BLaER1 treated with 17β-estradiol and CSF1 and Interleukin-3, amounts not matched to agents 10 nM and 100 nM (cell line): ENCODE measurements around the gene AMN.

ENCODE experiments used
- H3K27ac ChIP-seq, 11 experiments: shearing (Covaris generic); formaldehyde crosslinking; 2 replicates each; pipeline ENCODE4 v1.8.1; 2022
- H3K27me3 ChIP-seq, 11 experiments: shearing (Covaris generic); formaldehyde crosslinking; 2 replicates each; pipeline ENCODE4 v1.8.1; 2022
- H3K36me3 ChIP-seq, 11 experiments: shearing (Covaris generic); formaldehyde crosslinking; 2 replicates each; pipeline ENCODE4 v1.8.1; 2022
- H3K4me1 ChIP-seq, 10 experiments: shearing (Covaris generic); formaldehyde crosslinking; 2 replicates each; pipeline ENCODE4 v1.8.1; 2022
- H3K4me2 ChIP-seq, 11 experiments: shearing (Covaris generic); formaldehyde crosslinking; 2 replicates each; pipeline ENCODE4 v1.8.1; 2022
- H3K4me3 ChIP-seq, 10 experiments: shearing (Covaris generic); formaldehyde crosslinking; 2 replicates each; pipeline ENCODE4 v1.8.1; 2022
- H3K9ac ChIP-seq, 11 experiments: shearing (Covaris generic); formaldehyde crosslinking; 2 replicates each; pipeline ENCODE4 v1.8.1; 2022
- H3K9me3 ChIP-seq, 11 experiments: shearing (Covaris generic); formaldehyde crosslinking; replicated peaks in 1 of 11; 2 replicates each; pipeline ENCODE4 v1.8.1; 2022
- H4K20me1 ChIP-seq, 11 experiments: shearing (Covaris generic); formaldehyde crosslinking; 2 replicates each; pipeline ENCODE4 v1.8.1; 2022
- Cebpa-rat ChIP-seq, 11 experiments: shearing (Covaris generic); IDR thresholded peaks; 2 replicates each; pipeline ENCODE4 v1.8.1; 2022

Gene AMN

DNA sequence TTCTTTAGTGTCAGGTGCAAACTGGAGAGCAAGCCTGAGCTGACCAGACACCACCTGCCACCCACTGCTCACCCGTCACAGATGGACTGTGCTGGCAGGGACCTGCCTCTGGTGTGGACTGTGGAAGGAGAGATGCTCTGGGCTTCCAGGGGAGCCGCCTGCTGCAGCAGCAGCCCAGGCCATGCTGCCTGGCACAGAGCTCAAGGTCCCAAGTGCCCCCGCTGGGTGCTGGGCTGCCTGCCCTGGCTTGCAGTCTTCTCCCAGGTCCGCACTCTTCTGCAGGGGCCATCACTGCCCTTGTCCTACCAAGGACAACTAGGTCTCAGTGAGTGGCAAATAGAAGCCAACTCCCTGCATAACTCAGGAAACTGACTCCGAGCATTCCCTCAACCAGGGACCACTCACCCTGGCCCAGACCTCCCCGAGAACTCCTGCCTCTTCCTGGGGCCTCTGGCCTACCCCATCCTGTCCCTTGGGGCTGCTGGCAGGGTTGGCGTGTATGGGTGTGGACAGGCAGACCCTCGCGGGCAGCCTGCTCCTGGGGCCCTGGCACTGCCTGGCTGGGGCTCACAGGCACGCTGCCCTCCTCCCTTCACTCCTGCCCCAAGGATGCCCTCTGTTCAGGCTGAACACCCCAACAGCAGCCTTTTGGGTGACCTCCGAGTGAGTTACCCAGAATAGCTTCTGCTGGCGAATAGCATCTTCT lies 9.3 kb downstream of the AMN start:
- H3K4me1 ChIP-seq: peaks cover 25 to 68% (median 50%) of the 10 kb centered on the region in 10 experiments
- H3K27me3 ChIP-seq: peaks cover 19 to 36% (median 23%) of the 10 kb centered on the region in 11 experiments
- H3K9me3 ChIP-seq: no peaks in the 10 kb centered on the region
- TF ChIP-seq Cebpa-rat (IDR thresholded peaks at IDR 0.05): no peak
- peak overlapping the region in 3 of 11 experiments; percentile 4 to 12 (median 7); a peak in 1 of 22 replicates for H3K4me2 ChIP-seq
- H3K9ac ChIP-seq: no peak overlapping the region
- H3K36me3 ChIP-seq: peaks cover 0 to 12% (median 0%) of the 10 kb centered on the region in 11 experiments; a peak in 4 of 22 replicates
- H4K20me1 ChIP-seq: peaks cover 0 to 33% (median 15%) of the 10 kb centered on the region in 11 experiments; a peak in 11 of 22 replicates
- no peak overlapping the region for H3K4me3 ChIP-seq
- no peak overlapping the region for H3K27ac ChIP-seq

DNA sequence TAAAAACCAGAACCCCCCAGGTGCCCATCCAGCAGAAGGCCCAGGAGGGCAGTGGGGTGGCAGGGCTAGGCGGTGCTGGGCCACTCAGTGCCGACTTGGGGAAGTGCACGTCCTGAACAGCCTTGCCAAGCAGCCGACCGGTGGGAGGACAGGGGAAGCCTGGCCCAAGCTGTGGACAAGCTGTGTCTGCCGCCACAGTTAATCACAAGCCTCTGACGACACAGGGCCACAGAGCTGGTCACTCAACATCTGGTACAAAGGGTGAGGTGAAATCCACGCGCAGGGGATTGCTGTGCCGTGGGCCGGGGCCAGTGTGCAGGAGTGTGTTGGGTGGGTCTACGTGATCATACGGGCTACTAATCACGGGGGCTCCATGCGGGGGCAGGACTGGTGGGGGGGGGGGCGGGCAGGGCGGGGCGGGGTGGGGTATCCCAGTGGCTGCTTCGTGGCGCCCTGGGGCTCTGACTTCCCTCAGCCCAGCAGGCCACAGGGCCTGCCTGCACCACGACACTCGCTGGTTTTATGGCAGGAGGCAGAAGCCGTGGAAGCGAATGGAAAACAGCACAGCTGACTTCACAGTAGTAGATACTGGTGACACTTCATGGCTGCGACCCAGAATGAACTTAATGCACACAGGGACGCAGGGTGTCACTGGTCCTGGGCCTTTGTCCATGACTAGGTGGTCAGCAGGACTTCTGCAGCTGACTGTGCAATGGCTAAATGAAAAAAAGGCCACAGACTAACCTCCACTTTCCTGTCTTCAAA lies 10.2 kb downstream of the AMN start:
- peaks cover 0 to 12% (median 0%) of the 10 kb centered on the region in 11 experiments; a peak in 4 of 22 replicates for H3K36me3 ChIP-seq
- TF ChIP-seq Cebpa-rat (IDR thresholded peaks at IDR 0.05): no peak
- H3K9me3 ChIP-seq: no peaks in the 10 kb centered on the region
- H3K27ac ChIP-seq: no peak overlapping the region
- peak overlapping the region in 3 of 11 experiments; percentile 53 to 56 (median 53); a peak in 1 of 22 replicates for H3K4me2 ChIP-seq
- H3K4me1 ChIP-seq: peaks cover 25 to 62% (median 45%) of the 10 kb centered on the region in 10 experiments
- no peak overlapping the region for H3K9ac ChIP-seq
- H4K20me1 ChIP-seq: peaks cover 0 to 33% (median 15%) of the 10 kb centered on the region in 11 experiments; a peak in 11 of 22 replicates
- H3K4me3 ChIP-seq: no peak overlapping the region
- H3K27me3 ChIP-seq: peaks cover 19 to 31% (median 23%) of the 10 kb centered on the region in 11 experiments

DNA sequence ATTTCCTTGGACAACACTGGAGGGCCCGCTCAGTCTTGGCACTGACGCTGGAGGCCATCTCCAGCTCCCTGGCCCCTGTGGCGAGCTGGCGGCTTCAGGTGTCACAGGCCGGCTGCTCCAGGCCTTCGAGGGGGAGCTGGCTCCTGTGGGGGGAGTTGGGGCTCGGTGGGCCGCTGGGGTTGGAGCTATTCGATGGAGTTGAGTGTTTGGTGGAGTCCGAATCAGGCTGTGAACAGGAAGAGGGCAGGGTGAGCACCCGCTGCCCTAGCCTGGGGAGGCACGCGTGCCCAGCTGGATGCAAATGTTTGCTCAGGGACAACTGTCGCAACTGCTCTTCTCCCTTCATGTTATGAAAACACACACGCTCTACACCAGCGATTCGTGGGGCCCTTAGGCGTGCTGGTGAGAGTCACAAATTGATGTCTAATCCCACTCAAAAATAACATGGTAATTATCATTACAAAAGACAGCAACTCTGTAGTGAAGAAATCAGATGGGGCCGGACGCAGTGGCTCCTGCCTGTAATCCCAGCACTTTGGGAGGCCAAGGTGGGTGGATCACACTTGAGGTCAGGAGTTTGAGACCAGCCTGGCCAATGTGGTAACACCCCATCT lies 11.3 kb downstream of the AMN start:
- peaks cover 18 to 25% (median 21%) of the 10 kb centered on the region in 11 experiments for H3K27me3 ChIP-seq
- H3K4me3 ChIP-seq: no peak overlapping the region
- peaks cover 0 to 12% (median 0%) of the 10 kb centered on the region in 11 experiments; a peak in 4 of 22 replicates for H3K36me3 ChIP-seq
- H3K4me1 ChIP-seq: peaks cover 14 to 54% (median 35%) of the 10 kb centered on the region in 10 experiments
- no peaks in the 10 kb centered on the region for H3K9me3 ChIP-seq
- TF ChIP-seq Cebpa-rat (IDR thresholded peaks at IDR 0.05): no peak
- H3K9ac ChIP-seq: no peak overlapping the region
- no peak overlapping the region for H3K27ac ChIP-seq
- peak overlapping the region in 7 of 11 experiments; percentile 9 to 56 (median 53); a peak in 11 of 22 replicates for H3K4me2 ChIP-seq
- peaks cover 0 to 33% (median 15%) of the 10 kb centered on the region in 11 experiments; a peak in 11 of 22 replicates for H4K20me1 ChIP-seq

DNA sequence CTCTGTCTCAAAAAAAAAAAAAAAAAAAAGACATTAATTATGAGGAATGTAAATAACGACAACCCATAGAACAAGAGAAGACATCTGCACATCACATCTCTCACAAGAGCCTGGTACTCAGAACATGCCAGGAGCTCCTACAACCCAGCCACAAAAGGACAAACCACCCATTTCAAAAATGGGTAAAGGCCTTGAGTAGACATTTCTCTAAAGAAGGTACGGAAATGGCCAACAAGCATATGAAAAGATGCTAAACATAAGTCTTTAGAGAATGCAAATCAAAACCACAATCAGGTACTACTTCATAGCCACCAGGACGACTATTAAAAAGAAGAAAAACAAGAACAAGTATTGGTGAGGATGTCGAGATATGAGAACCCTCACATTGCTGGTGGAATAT lies 13.3 kb downstream of the AMN start:
- no peak overlapping the region for H3K27ac ChIP-seq
- no peak for TF ChIP-seq Cebpa-rat (IDR thresholded peaks at IDR 0.05)
- peaks cover 0 to 5% (median under 1%) of the 10 kb centered on the region in 11 experiments; a peak in 14 of 22 replicates for H3K27me3 ChIP-seq
- H4K20me1 ChIP-seq: peaks cover 0 to 24% (median 3%) of the 10 kb centered on the region in 11 experiments; a peak in 10 of 22 replicates
- H3K4me3 ChIP-seq: no peak overlapping the region
- H3K4me1 ChIP-seq: peaks cover 0 to 52% (median 33%) of the 10 kb centered on the region in 10 experiments; a peak in 16 of 20 replicates
- peak overlapping the region in 1 of 11 experiments; percentile 8; a peak in 1 of 22 replicates for H3K4me2 ChIP-seq
- H3K36me3 ChIP-seq: peaks cover 0 to 23% (median 0%) of the 10 kb centered on the region in 11 experiments; a peak in 6 of 22 replicates
- no peaks in the 10 kb centered on the region for H3K9me3 ChIP-seq
- no peak overlapping the region for H3K9ac ChIP-seq

DNA sequence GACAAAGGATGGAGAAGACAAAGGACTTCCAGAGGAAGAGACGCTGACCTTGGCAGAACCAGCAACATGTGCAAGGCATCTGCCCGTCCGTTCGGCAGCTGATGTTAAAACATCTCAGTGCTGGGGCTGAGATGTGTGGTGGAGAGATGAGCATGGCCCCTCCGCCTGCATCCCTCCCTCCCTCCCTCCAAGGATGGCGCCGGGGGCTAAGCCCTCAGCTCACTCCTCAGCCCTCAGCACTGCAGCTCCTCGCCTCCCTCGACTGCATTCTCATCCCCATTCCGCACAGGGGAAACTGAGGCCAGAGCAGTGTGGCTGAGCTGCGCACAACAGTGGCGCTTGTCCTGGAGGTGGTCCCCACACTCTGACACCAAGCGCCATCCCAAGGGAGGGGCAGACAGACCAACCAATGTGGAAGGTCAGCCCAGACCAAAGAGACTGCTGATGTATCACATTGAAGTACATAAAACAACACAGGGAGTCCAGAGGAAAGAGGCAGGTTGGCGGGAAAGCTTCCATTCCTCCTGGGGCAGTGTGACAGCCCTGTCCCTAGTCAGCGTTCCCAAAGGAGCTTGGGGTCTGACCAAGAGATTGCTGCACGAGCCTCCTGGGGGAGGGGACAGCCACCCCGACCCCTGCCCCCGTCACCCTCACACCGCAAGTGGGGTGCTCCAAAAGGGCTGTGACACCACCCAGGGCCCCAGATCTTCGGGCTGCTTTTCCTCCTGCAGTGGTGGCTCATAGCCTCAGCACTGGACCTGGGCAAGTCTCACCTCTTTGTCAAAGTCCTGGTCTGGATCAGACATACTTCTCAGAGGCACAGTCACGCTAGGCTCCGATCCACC lies 15.1 kb downstream of the AMN start:
- no peak for TF ChIP-seq Cebpa-rat (IDR thresholded peaks at IDR 0.05)
- Histone ChIP-seq H3K4me3 (no peak overlapping the region), H3K27ac (no peak overlapping the region), H3K4me2 (no peak overlapping the region), H3K4me1 (peaks cover 9 to 58% (median 41%) of the 10 kb centered on the region in 10 experiments; a peak in 19 of 20 replicates), H3K27me3 (no peaks in the 10 kb centered on the region), H3K9ac (no peak overlapping the region), H4K20me1 (peaks cover 0 to 18% (median 0%) of the 10 kb centered on the region in 11 experiments; a peak in 2 of 22 replicates), H3K36me3 (peaks cover 0 to 23% (median 0%) of the 10 kb centered on the region in 11 experiments; a peak in 4 of 22 replicates), H3K9me3 (no peaks in the 10 kb centered on the region)

DNA sequence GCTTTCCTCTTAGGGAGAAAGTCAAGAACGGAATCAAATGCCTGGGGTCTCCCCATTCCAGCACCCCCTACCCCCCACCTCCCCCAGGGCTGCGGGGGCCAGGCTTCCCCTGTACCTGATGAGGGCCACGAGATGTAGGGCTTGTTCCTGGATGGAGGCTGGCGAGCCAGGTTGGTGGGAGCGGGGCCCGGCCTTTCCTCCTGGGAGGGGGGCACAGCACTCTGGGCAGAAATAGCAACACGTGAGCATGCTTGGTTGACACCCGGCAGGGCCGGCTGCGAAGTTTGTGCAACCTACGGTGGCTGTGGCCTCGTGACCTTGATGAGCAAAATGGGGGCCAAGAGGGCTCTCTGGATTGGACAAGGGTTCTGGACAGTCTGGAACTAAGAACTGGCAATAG lies 15.7 kb downstream of the AMN start:
- peaks cover 9 to 57% (median 39%) of the 10 kb centered on the region in 10 experiments; a peak in 19 of 20 replicates for H3K4me1 ChIP-seq
- H3K36me3 ChIP-seq: peaks cover 0 to 24% (median 0%) of the 10 kb centered on the region in 11 experiments; a peak in 4 of 22 replicates

DNA sequence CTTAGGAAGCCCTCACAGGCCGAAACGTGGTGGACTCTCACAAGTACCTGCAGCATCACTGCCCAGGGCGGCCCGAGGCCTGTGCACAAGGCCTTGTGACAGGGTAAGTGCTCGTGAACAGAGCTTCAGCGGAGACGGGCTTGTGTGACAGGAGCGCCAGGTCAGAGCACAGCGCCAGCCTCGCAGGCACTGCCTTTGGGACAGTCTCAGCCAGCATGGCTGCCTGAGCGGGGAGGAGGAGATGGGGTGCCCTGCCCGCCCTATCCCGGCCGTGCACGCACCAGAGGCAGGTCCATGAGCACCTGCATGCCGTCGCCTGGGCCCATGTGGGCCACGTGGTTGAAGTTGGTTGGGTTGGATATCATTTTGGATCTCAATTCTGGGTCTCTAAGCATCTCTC lies 16.9 kb downstream of the AMN start:
- TF ChIP-seq Cebpa-rat (IDR thresholded peaks at IDR 0.05): no peak
- H3K9ac ChIP-seq: no peak overlapping the region
- H3K4me3 ChIP-seq: no peak overlapping the region
- no peak overlapping the region for H3K27ac ChIP-seq
- H3K4me1 ChIP-seq: peaks cover 9 to 48% (median 28%) of the 10 kb centered on the region in 10 experiments; a peak in 19 of 20 replicates
- peaks cover 0 to 18% (median 0%) of the 10 kb centered on the region in 11 experiments; a peak in 2 of 22 replicates for H4K20me1 ChIP-seq
- H3K9me3 ChIP-seq: no peaks in the 10 kb centered on the region
- peaks cover 0 to 26% (median 0%) of the 10 kb centered on the region in 11 experiments; a peak in 8 of 22 replicates for H3K36me3 ChIP-seq
- H3K27me3 ChIP-seq: no peaks in the 10 kb centered on the region
- peak overlapping the region in 8 of 11 experiments; percentile 33 to 75 (median 54); a peak in 15 of 22 replicates for H3K4me2 ChIP-seq

More for the DNA sequence above, 15.7 kb downstream of the AMN start:
- peaks cover 0 to 18% (median 0%) of the 10 kb centered on the region in 11 experiments; a peak in 2 of 22 replicates for H4K20me1 ChIP-seq
- H3K27ac ChIP-seq: no peak overlapping the region
- H3K9me3 ChIP-seq: no peaks in the 10 kb centered on the region
- no peaks in the 10 kb centered on the region for H3K27me3 ChIP-seq
- H3K4me3 ChIP-seq: no peak overlapping the region
- no peak overlapping the region for H3K9ac ChIP-seq
- H3K4me2 ChIP-seq: no peak overlapping the region
- no peak for TF ChIP-seq Cebpa-rat (IDR thresholded peaks at IDR 0.05)
